PC-3 (cell line): ENCODE measurements around the gene MPI.
"Not testable (repeated sequence)": the region's sequence is repeated elsewhere in the genome, so short reads cannot be mapped to it uniquely, and the experiment has no call there.

Source experiments
- EZH2 ChIP-seq: fragments of 300-600 bp; sonication (generic); IDR thresholded peaks from one replicate; pipeline ENCODE4 v1.6.1; 2017; ENCODE audit warnings: antibody characterized with exemption, mild to moderate bottlenecking, low read length; ENCODE audit not compliant: unreplicated experiment
- EZH2phosphoT487 ChIP-seq: fragments of 300-600 bp; sonication (generic); IDR thresholded peaks from 2 replicates; pipeline ENCODE4 v1.6.1; 2018; ENCODE audit warnings: mild to moderate bottlenecking, antibody characterized with exemption, low read length, borderline replicate concordance
- TF ChIP-seq, protein P1 (sequence below): fragments of 300-600 bp; sonication (generic); conservative IDR thresholded peaks from 2 replicates; pipeline ENCODE4 v1.5.1; 2017; ENCODE audit warnings: antibody characterized with exemption, low read depth, mild to moderate bottlenecking, low read length

DNA sequence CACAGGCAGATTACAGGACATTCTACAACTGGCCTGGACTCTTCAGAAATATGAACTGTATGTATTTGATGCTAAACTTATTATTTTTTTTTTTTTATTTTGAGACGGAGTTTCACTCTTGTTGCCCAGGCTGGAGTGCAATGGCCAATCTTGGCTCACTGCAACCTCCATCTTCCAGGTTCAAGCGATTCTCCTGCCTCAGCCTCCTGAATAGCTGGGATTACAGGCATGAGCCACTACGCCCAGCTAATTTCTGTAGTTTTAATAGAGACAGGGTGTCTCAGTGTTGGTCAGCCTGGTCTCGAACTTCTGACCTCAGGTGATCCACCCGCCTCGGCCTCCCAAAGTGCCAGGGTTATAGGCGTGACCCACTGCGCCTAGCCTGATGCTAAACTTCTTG, 24.0 kb downstream of the MPI start:
- not testable (repeated sequence) for TF ChIP-seq EZH2, EZH2phosphoT487
- TF ChIP-seq, protein P1, sequence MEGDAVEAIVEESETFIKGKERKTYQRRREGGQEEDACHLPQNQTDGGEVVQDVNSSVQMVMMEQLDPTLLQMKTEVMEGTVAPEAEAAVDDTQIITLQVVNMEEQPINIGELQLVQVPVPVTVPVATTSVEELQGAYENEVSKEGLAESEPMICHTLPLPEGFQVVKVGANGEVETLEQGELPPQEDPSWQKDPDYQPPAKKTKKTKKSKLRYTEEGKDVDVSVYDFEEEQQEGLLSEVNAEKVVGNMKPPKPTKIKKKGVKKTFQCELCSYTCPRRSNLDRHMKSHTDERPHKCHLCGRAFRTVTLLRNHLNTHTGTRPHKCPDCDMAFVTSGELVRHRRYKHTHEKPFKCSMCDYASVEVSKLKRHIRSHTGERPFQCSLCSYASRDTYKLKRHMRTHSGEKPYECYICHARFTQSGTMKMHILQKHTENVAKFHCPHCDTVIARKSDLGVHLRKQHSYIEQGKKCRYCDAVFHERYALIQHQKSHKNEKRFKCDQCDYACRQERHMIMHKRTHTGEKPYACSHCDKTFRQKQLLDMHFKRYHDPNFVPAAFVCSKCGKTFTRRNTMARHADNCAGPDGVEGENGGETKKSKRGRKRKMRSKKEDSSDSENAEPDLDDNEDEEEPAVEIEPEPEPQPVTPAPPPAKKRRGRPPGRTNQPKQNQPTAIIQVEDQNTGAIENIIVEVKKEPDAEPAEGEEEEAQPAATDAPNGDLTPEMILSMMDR = not testable (repeated sequence)
